Keratinocyte (primary cell): ENCODE measurements around the gene LRRC19. TPM values are rescaled to one million over a fixed set of nuclear protein-coding genes. Genes with fewer than 3 reads are reported as not detected.

ENCODE experiments used
- DNase-seq: peaks from one replicate; pipeline ENCODE4 v3.0.0-alpha.2; 2011; ENCODE audit warnings: low read depth, missing footprints, low spot score
- FAIRE-seq: peaks from 2 replicates; lab custom pipeline; 2011; peaks lifted over from hg19 to GRCh38; lab: Jason Lieb, UNC
- H2AFZ ChIP-seq: 2 replicates; pipeline ENCODE4 v1.6.0; 2012; ENCODE audit warnings: low read length, control low read depth, inconsistent platforms; ENCODE audit not compliant: control insufficient read depth
- H3K27ac ChIP-seq: 2 replicates; pipeline ENCODE4 v1.5.1; 2011; ENCODE audit warnings: low read length; ENCODE audit not compliant: control insufficient read depth, insufficient read depth
- H3K27me3 ChIP-seq: 3 replicates; pipeline ENCODE4 v1.6.0; 2011; ENCODE audit warnings: low read length; ENCODE audit not compliant: control insufficient read depth, insufficient read depth; ENCODE audit errors: extremely low read depth
- H3K36me3 ChIP-seq, 2 experiments: 2 replicates in 1 of 2; 3 replicates in 1 of 2; pipeline ENCODE4 v1.5.1; 2011; ENCODE audit warnings: low read length in 2 of 2, mild to moderate bottlenecking in 1 of 2; ENCODE audit not compliant: control insufficient read depth in 2 of 2, insufficient read depth in 2 of 2; ENCODE audit errors: extremely low read depth in 1 of 2
- H3K4me1 ChIP-seq: 3 replicates; pipeline ENCODE4 v1.5.1; 2011; ENCODE audit warnings: low read length; ENCODE audit not compliant: control insufficient read depth, insufficient read depth; ENCODE audit errors: extremely low read depth
- H3K4me2 ChIP-seq: 3 replicates; pipeline ENCODE4 v1.6.0; 2011; ENCODE audit warnings: low read depth, low read length; ENCODE audit not compliant: control insufficient read depth, insufficient read depth; ENCODE audit errors: extremely low read depth
- H3K4me3 ChIP-seq, 3 experiments: fragments of 200-600 bp in 1 of 3; sonication (generic) in 1 of 3; 2 replicates in 2 of 3; 3 replicates in 1 of 3; pipeline ENCODE4 v1.5.1; 2011 to 2016; ENCODE audit warnings: low read length in 3 of 3, mild to moderate bottlenecking in 3 of 3, control low read depth in 2 of 3, inconsistent platforms in 1 of 3, low read depth in 1 of 3, mixed read lengths in 1 of 3, mixed run types in 1 of 3, moderate library complexity in 1 of 3; ENCODE audit not compliant: control insufficient read depth in 2 of 3, insufficient read depth in 2 of 3; ENCODE audit errors: extremely low read depth in 1 of 3
- H3K79me2 ChIP-seq: 2 replicates; pipeline ENCODE4 v1.6.0; 2012; ENCODE audit warnings: low read length; ENCODE audit not compliant: control insufficient read depth, insufficient read depth
- H3K9ac ChIP-seq: 3 replicates; pipeline ENCODE4 v1.6.0; 2011; ENCODE audit warnings: low read length; ENCODE audit not compliant: control insufficient read depth, insufficient read depth; ENCODE audit errors: extremely low read depth
- H3K9me1 ChIP-seq: 3 replicates; pipeline ENCODE4 v1.6.0; 2011; ENCODE audit warnings: low read length; ENCODE audit not compliant: control insufficient read depth, insufficient read depth; ENCODE audit errors: extremely low read depth
- H3K9me3 ChIP-seq: 2 replicates; pipeline ENCODE4 v1.5.1; 2012; ENCODE audit warnings: low read depth, low read length; ENCODE audit not compliant: control insufficient read depth
- H4K20me1 ChIP-seq: 3 replicates; pipeline ENCODE4 v1.6.0; 2011; ENCODE audit warnings: low read length; ENCODE audit not compliant: control insufficient read depth, insufficient read depth; ENCODE audit errors: extremely low read depth
- CTCF ChIP-seq, 3 experiments: IDR thresholded peaks in 1 of 3; conservative IDR thresholded peaks in 1 of 3; optimal IDR thresholded peaks in 1 of 3; 2 replicates in 2 of 3; 3 replicates in 1 of 3; pipeline versions ENCODE3 to v1.5.1; 2011; ENCODE audit warnings: low read length in 3 of 3, mild to moderate bottlenecking in 3 of 3, moderate library complexity in 2 of 3, control low read depth in 1 of 3, inconsistent platforms in 1 of 3; ENCODE audit not compliant: insufficient read depth in 2 of 3; ENCODE audit errors: extremely low read depth in 1 of 3
- EZH2 ChIP-seq: IDR thresholded peaks from one replicate; pipeline ENCODE4 v1.6.1; 2012; ENCODE audit warnings: inconsistent platforms, mild to moderate bottlenecking, low read length, moderate library complexity
- dilution Hi-C: fragments of 300-500 bp; cut with MboI; formaldehyde crosslinking; loops from one replicate; pipeline ENCODE4 v1.7.0; 2020; ENCODE audit warnings: low sequenced_read_pairs; ENCODE audit not compliant: extremely low pct_ligation_motif_present
- polyA plus RNA-seq, 5 experiments: library from polyadenylated mRNA; depleted of rRNA in 3 of 5; stranded (reverse) in 3 of 5; stranded (forward) in 1 of 5; unstranded in 1 of 5; fragments of >200 nt; gene quantifications; 1 replicate in 1 of 5; 2 replicates in 3 of 5; 3 replicates in 1 of 5; pipeline versions ENCODE4 v1.2.1 to v1.2.3, GENCODE V29; 2011 to 2012; ENCODE audit warnings: missing spikeins in 2 of 5, low read depth in 1 of 5, low replicate concordance in 1 of 5

Gene LRRC19
- polyA plus RNA-seq, 1 donor (not counting 4 experiments of a cell fraction or from before 2014, with no cell fraction given), result not detected

- dilution Hi-C loops, result no loop called here
- H3K36me3 ChIP-seq, result no peaks in the 10 kb centered on the region
- H3K27me3 ChIP-seq, result no peaks in the 10 kb centered on the region
- no peaks in the 10 kb centered on the region for H3K9me1 ChIP-seq
- H3K79me2 ChIP-seq, result no peaks in the 10 kb centered on the region
- H3K9me3 ChIP-seq, result no peaks in the 10 kb centered on the region
- TF ChIP-seq EZH2 (no peak), CTCF (optimal IDR thresholded peaks at IDR 0.05 in 1 of 3, IDR thresholded peaks at IDR 0.05 in 1 of 3, conservative IDR thresholded peaks at IDR 0.05 in 1 of 3; ENCODE audit: extremely low read depth in 1 of 3, insufficient read depth in 2 of 3, low read length in 3 of 3) (no peak)
- peaks cover 8% of the 10 kb centered on the region for H3K4me1 ChIP-seq
- FAIRE-seq (no peak), DNase-seq (no peak)
- H3K27ac ChIP-seq, result no peak overlapping the region
- no peak overlapping the region for H3K9ac ChIP-seq
- no peaks in the 10 kb centered on the region for H4K20me1 ChIP-seq
- no peak overlapping the region for H2AFZ ChIP-seq
- no peak overlapping the region for H3K4me3 ChIP-seq
- no peak overlapping the region for H3K4me2 ChIP-seq
Measured at GRCh38 chr9:26973989-26974388, 31.5 kb downstream of the LRRC19 start.

GRCh38 chr9:26971721-26972120 is 33.8 kb downstream of the LRRC19 start:
- Histone ChIP-seq H3K4me1 (peaks cover 6% of the 10 kb centered on the region), H3K9me1 (no peaks in the 10 kb centered on the region), H3K36me3 (no peaks in the 10 kb centered on the region), H2AFZ (no peak overlapping the region), H3K9ac (no peak overlapping the region), H3K9me3 (no peaks in the 10 kb centered on the region), H4K20me1 (no peaks in the 10 kb centered on the region), H3K4me2 (no peak overlapping the region), H3K4me3 (no peak overlapping the region), H3K27me3 (no peaks in the 10 kb centered on the region), H3K79me2 (no peaks in the 10 kb centered on the region), H3K27ac (no peak overlapping the region)
- no peak for DNase-seq
- no peak for FAIRE-seq
- TF ChIP-seq EZH2, result no peak
- TF ChIP-seq CTCF (optimal IDR thresholded peaks at IDR 0.05 in 1 of 3, IDR thresholded peaks at IDR 0.05 in 1 of 3, conservative IDR thresholded peaks at IDR 0.05 in 1 of 3; ENCODE audit: extremely low read depth in 1 of 3, insufficient read depth in 2 of 3, low read length in 3 of 3), result no peak
- dilution Hi-C loops, result no loop called here
